IMR-90 (cell line): ENCODE results near the gene SYPL1. TPM values are rescaled to one million over a fixed set of nuclear protein-coding genes. Genes with fewer than 3 reads are reported as not detected.

Experiments
- ATAC-seq: fragments of 200-7000 bp; cut with Tn5 transposase; 2 replicates; pipeline ENCODE4 v1.9.1; 2020; ENCODE audit warnings: low read depth, mild to moderate bottlenecking, moderate library complexity
- BruUV-seq: library from RNA; stranded (reverse); fragments of 400-500 nt; replicated peaks from 2 replicates; lab custom pipeline; 2021; lab: Mats Ljungman, UMichigan
- CTCF ChIA-PET: fragments of 300-600 bp; formaldehyde crosslinking; extraction: SDS; loops from one replicate; lab custom pipeline; 2021; ENCODE audit warnings: antibody characterized with exemption; lab: Yijun Ruan, JAX
- POLR2A ChIA-PET: fragments of 300-600 bp; sonication (Branson Sonifier 250); formaldehyde crosslinking; loops from one replicate; lab custom pipeline; 2022; ENCODE audit warnings: antibody characterized with exemption; ENCODE audit not compliant: unreplicated experiment; lab: Charles Lee
- DNase-seq: peaks from one replicate; pipeline ENCODE4 v3.0.0; 2013
- H2AFZ ChIP-seq: replicated peaks from 2 replicates; pipeline ENCODE3; 2013; ENCODE audit warnings: low read length, mild to moderate bottlenecking; ENCODE audit not compliant: poor library complexity
- H2AK5ac ChIP-seq: 2 replicates; pipeline ENCODE4 v1.6.1; 2013; ENCODE audit warnings: low read depth, low read length, inconsistent platforms
- H2AK9ac ChIP-seq: replicated peaks from 2 replicates; pipeline ENCODE3; 2013; ENCODE audit warnings: mild to moderate bottlenecking, low read depth, low read length, moderate library complexity; ENCODE audit not compliant: poor library complexity
- H2BK120ac ChIP-seq: 2 replicates; pipeline ENCODE4 v1.6.1; 2013; ENCODE audit warnings: low read depth, low read length, inconsistent platforms
- H2BK15ac ChIP-seq: 3 replicates; pipeline ENCODE4 v1.6.1; 2013; ENCODE audit warnings: low read depth, low read length, inconsistent platforms
- H2BK20ac ChIP-seq: 2 replicates; pipeline ENCODE4 v1.6.1; 2013; ENCODE audit warnings: low read depth, mild to moderate bottlenecking, inconsistent platforms, low read length, moderate library complexity
- H2BK5ac ChIP-seq: 2 replicates; pipeline ENCODE4 v1.6.1; 2013; ENCODE audit warnings: mild to moderate bottlenecking, low read depth, low read length, inconsistent platforms; ENCODE audit not compliant: poor library complexity, severe bottlenecking
- H3K14ac ChIP-seq: replicated peaks from 2 replicates; pipeline ENCODE4 v1.6.1; 2013; ENCODE audit warnings: low read depth, low read length, inconsistent platforms
- H3K18ac ChIP-seq: 2 replicates; pipeline ENCODE4 v1.6.1; 2013; ENCODE audit warnings: low read depth, low read length, control low read depth
- H3K23ac ChIP-seq: 2 replicates; pipeline ENCODE4 v1.6.1; 2013; ENCODE audit warnings: low read depth, low read length, inconsistent platforms
- H3K27ac ChIP-seq: 2 replicates; pipeline ENCODE4 v1.5.1; 2013; ENCODE audit warnings: mild to moderate bottlenecking, control low read depth, low read length; ENCODE audit not compliant: insufficient read depth
- H3K27me3 ChIP-seq: 2 replicates; pipeline ENCODE4 v1.6.1; 2013; ENCODE audit warnings: low read length; ENCODE audit not compliant: control insufficient read depth, insufficient read depth
- H3K36me3 ChIP-seq: 2 replicates; pipeline ENCODE4 v1.6.1; 2013; ENCODE audit warnings: low read length, mixed read lengths; ENCODE audit not compliant: control insufficient read depth, insufficient read depth
- H3K4ac ChIP-seq: 2 replicates; pipeline ENCODE4 v1.6.1; 2013; ENCODE audit warnings: low read depth, low read length, inconsistent platforms
- H3K4me1 ChIP-seq: 2 replicates; pipeline ENCODE4 v1.6.1; 2013; ENCODE audit warnings: low read length, mixed read lengths; ENCODE audit not compliant: control insufficient read depth, insufficient read depth
- H3K4me2 ChIP-seq: 2 replicates; pipeline ENCODE4 v1.6.1; 2013; ENCODE audit warnings: low read depth, mild to moderate bottlenecking, control low read depth, low read length, moderate library complexity
- H3K4me3 ChIP-seq: 2 replicates; pipeline ENCODE4 v1.5.1; 2013; ENCODE audit warnings: low read depth, mild to moderate bottlenecking, control low read depth, low read length, moderate library complexity; ENCODE audit not compliant: insufficient read depth
- H3K56ac ChIP-seq: 2 replicates; pipeline ENCODE4 v1.6.1; 2013; ENCODE audit warnings: low read length, inconsistent platforms; ENCODE audit not compliant: insufficient read depth; ENCODE audit errors: extremely low read depth
- H3K79me1 ChIP-seq, 2 experiments: 2 replicates each; pipeline ENCODE4 v1.6.1; 2013; ENCODE audit warnings: low read length in 2 of 2, inconsistent platforms in 1 of 2, low read depth in 1 of 2
- H3K9ac ChIP-seq: 2 replicates; pipeline ENCODE4 v1.6.1; 2013; ENCODE audit warnings: low read depth, low read length, control low read depth
- H3K9me1 ChIP-seq: 2 replicates; pipeline ENCODE4 v1.6.1; 2013; ENCODE audit warnings: low read length, inconsistent platforms; ENCODE audit not compliant: insufficient read depth
- H3K9me3 ChIP-seq: 2 replicates; pipeline ENCODE4 v1.6.1; 2013; ENCODE audit warnings: low read length; ENCODE audit not compliant: control insufficient read depth, insufficient read depth
- H4K20me1 ChIP-seq: 2 replicates; pipeline ENCODE4 v1.6.1; 2013; ENCODE audit warnings: low read length, inconsistent platforms; ENCODE audit not compliant: insufficient read depth
- H4K5ac ChIP-seq: 2 replicates; pipeline ENCODE4 v1.6.1; 2013; ENCODE audit warnings: mild to moderate bottlenecking, low read depth, low read length, control low read depth
- H4K8ac ChIP-seq, 2 experiments: 2 replicates each; pipeline ENCODE4 v1.6.1; 2013; ENCODE audit warnings: low read depth in 2 of 2, low read length in 2 of 2, control low read depth in 1 of 2, inconsistent platforms in 1 of 2
- H4K91ac ChIP-seq: 2 replicates; pipeline ENCODE4 v1.6.1; 2013; ENCODE audit warnings: low read depth, low read length, inconsistent platforms; ENCODE audit not compliant: insufficient read depth
- BHLHE40 ChIP-seq: fragments of 150-350 bp; IDR thresholded peaks from 2 replicates; pipeline ENCODE4 v1.6.1; 2016; ENCODE audit warnings: mild to moderate bottlenecking, low read depth, low read length
- CEBPB ChIP-seq: IDR thresholded peaks from 2 replicates; pipeline ENCODE4 v1.6.1; 2012; ENCODE audit warnings: low read depth, low read length, improper control_type of control experiment
- CHD1 ChIP-seq: IDR thresholded peaks from 2 replicates; pipeline ENCODE4 v1.6.1; 2012; ENCODE audit warnings: low read depth, low read length, improper control_type of control experiment
- FOS ChIP-seq: fragments of 150-350 bp; IDR thresholded peaks from 2 replicates; pipeline ENCODE4 v1.6.1; 2016; ENCODE audit warnings: low read depth, low read length
- MAFK ChIP-seq: IDR thresholded peaks from 2 replicates; pipeline ENCODE4 v1.6.1; 2012; ENCODE audit warnings: low read depth, low read length, improper control_type of control experiment
- MAZ ChIP-seq: IDR thresholded peaks from 2 replicates; pipeline ENCODE4 v1.6.1; 2012; ENCODE audit warnings: low read depth, mild to moderate bottlenecking, low read length, improper control_type of control experiment, moderate library complexity, borderline replicate concordance
- MXI1 ChIP-seq: IDR thresholded peaks from 2 replicates; pipeline ENCODE4 v1.6.1; 2012; ENCODE audit warnings: low read depth, mild to moderate bottlenecking, low read length, moderate library complexity, borderline replicate concordance
- NFE2L2 ChIP-seq: fragments of 150-350 bp; IDR thresholded peaks from 2 replicates; pipeline ENCODE4 v1.6.1; 2016; ENCODE audit warnings: low read depth, mild to moderate bottlenecking, low read length
- POLR2A ChIP-seq: IDR thresholded peaks from 2 replicates; pipeline ENCODE4 v1.6.1; 2012; ENCODE audit warnings: mild to moderate bottlenecking, low read depth, low read length
- RAD21 ChIP-seq: IDR thresholded peaks from 2 replicates; pipeline ENCODE4 v1.6.1; 2012; ENCODE audit warnings: low read length, improper control_type of control experiment
- RCOR1 ChIP-seq: IDR thresholded peaks from 2 replicates; pipeline ENCODE4 v1.6.1; 2012; ENCODE audit warnings: mild to moderate bottlenecking, low read length, improper control_type of control experiment; ENCODE audit not compliant: insufficient replicate concordance
- RFX5 ChIP-seq: IDR thresholded peaks from 2 replicates; pipeline ENCODE4 v1.8.0; 2012; ENCODE audit warnings: low read depth, mild to moderate bottlenecking, low read length, moderate library complexity
- SMC3 ChIP-seq: fragments of 150-350 bp; IDR thresholded peaks from 2 replicates; pipeline ENCODE4 v1.6.1; 2016; ENCODE audit warnings: low read depth, mild to moderate bottlenecking, antibody characterized with exemption, low read length, moderate library complexity
- WGBS, 2 experiments: methylation state at CpG; one replicate each; pipeline versions ENCODE4 v1.1.5 to v1.1.7; 2013; ENCODE audit warnings: missing lambda C conversion rate in 2 of 2; ENCODE audit not compliant: insufficient read length in 1 of 2; ENCODE audit errors: extremely low coverage in 2 of 2; 5-methylcytosine and 5-hydroxymethylcytosine counted together
- dilution Hi-C: fragments of 300-500 bp; cut with HindIII; formaldehyde crosslinking; loops from one replicate; pipeline ENCODE4 v1.14.3; 2018; ENCODE audit warnings: low sequenced_read_pairs; ENCODE audit not compliant: unreplicated experiment
- in situ Hi-C: fragments of 300-500 bp; cut with MboI; formaldehyde crosslinking; loops from 3 replicates; pipeline ENCODE4 v1.14.3; 2019; ENCODE audit warnings: low sequenced_read_pairs, inconsistent platforms, mixed read lengths
- intact Hi-C: fragments of 100-400 bp; cut with micrococcal nuclease; formaldehyde crosslinking; loops from 2 replicates; pipeline ENCODE4 v1.10.0; 2022
- polyA plus RNA-seq, 3 experiments: library from polyadenylated mRNA; depleted of rRNA; stranded (reverse); fragments of >200 nt; gene quantifications; 2 replicates each; pipeline ENCODE4 v1.2.3, GENCODE V29; 2012; ENCODE audit warnings: low replicate concordance in 1 of 3
- total RNA-seq: library from RNA; depleted of rRNA; stranded (reverse); fragments of >200 nt; gene quantifications from 2 replicates; pipeline ENCODE4 v1.2.3, GENCODE V29; 2012
- TF ChIP-seq, protein P1 (sequence below): conservative IDR thresholded peaks from 2 replicates; pipeline ENCODE4 v1.5.1; 2012; ENCODE audit warnings: mild to moderate bottlenecking, low read depth, low read length, improper control_type of control experiment
- TF ChIP-seq, protein P2 (sequence below): fragments of 150-350 bp; IDR thresholded peaks from 2 replicates; pipeline ENCODE4 v1.6.1; 2017; ENCODE audit warnings: mild to moderate bottlenecking, antibody characterized with exemption, low read length, low read depth
- TF ChIP-seq, protein P3 (sequence below): fragments of 150-350 bp; IDR thresholded peaks from 2 replicates; pipeline ENCODE4 v1.6.1; 2016; ENCODE audit warnings: low read depth, mild to moderate bottlenecking, low read length, moderate library complexity, borderline replicate concordance

SYPL1 gene
- total and polyA plus RNA-seq, 2 of the 4 experiments (the other 2 are of a cell fraction), result 19.0 to 45.0 TPM

DNA sequence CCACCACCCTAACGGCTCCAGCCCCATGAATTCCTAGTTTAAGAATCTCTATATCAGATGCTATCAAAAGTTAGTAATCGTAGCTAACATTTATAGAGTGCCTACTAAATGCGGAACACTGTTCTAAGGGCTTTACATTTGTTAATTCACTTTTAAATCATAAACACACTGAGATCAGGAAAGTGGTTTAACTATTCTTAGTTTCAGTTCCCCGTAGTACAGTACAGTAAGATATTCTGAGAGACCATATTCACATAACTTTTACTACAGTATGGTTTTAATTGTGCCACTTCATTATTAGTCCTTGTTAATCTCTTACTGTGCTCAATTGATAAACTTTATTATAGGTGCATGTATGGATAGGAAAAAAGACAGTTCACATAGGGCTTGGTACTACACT, 22.5 kb downstream of the SYPL1 start:
- Histone ChIP-seq H2BK15ac (no peak overlapping the region), H3K14ac (no peak overlapping the region), H3K4me1 (no peaks in the 10 kb centered on the region), H2BK120ac (no peak overlapping the region), H3K9me3 (no peaks in the 10 kb centered on the region), H3K23ac (no peak overlapping the region), H3K9ac (no peak overlapping the region), H3K4me2 (no peak overlapping the region), H2AK9ac (no peak overlapping the region), H4K91ac (no peak overlapping the region), H4K20me1 (no peaks in the 10 kb centered on the region), H3K27ac (no peak overlapping the region), H3K27me3 (no peaks in the 10 kb centered on the region), H3K4ac (no peak overlapping the region), H3K18ac (no peak overlapping the region), H3K4me3 (no peak overlapping the region), H3K56ac (no peak overlapping the region), H4K8ac (no peak overlapping the region), H2BK20ac (no peak overlapping the region), H4K5ac (no peak overlapping the region), H3K9me1 (no peaks in the 10 kb centered on the region), H2AFZ (no peak overlapping the region), H2AK5ac (no peak overlapping the region), H2BK5ac (no peak overlapping the region), H3K36me3 (peaks cover 8% of the 10 kb centered on the region), H3K79me1 (peaks cover 0 to 3% of the 10 kb centered on the region in 2 experiments; a peak in 2 of 4 replicates)
- BruUV-seq, result no TSS peak
- dilution Hi-C loops, result no loop called here
- no peak for ATAC-seq
- no peak for DNase-seq
- TF ChIP-seq, protein P1, sequence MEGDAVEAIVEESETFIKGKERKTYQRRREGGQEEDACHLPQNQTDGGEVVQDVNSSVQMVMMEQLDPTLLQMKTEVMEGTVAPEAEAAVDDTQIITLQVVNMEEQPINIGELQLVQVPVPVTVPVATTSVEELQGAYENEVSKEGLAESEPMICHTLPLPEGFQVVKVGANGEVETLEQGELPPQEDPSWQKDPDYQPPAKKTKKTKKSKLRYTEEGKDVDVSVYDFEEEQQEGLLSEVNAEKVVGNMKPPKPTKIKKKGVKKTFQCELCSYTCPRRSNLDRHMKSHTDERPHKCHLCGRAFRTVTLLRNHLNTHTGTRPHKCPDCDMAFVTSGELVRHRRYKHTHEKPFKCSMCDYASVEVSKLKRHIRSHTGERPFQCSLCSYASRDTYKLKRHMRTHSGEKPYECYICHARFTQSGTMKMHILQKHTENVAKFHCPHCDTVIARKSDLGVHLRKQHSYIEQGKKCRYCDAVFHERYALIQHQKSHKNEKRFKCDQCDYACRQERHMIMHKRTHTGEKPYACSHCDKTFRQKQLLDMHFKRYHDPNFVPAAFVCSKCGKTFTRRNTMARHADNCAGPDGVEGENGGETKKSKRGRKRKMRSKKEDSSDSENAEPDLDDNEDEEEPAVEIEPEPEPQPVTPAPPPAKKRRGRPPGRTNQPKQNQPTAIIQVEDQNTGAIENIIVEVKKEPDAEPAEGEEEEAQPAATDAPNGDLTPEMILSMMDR, result no peak
- no peak for TF ChIP-seq CEBPB
- TF ChIP-seq RFX5, result no peak
- TF ChIP-seq, protein P2, sequence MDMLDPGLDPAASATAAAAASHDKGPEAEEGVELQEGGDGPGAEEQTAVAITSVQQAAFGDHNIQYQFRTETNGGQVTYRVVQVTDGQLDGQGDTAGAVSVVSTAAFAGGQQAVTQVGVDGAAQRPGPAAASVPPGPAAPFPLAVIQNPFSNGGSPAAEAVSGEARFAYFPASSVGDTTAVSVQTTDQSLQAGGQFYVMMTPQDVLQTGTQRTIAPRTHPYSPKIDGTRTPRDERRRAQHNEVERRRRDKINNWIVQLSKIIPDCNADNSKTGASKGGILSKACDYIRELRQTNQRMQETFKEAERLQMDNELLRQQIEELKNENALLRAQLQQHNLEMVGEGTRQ, result no peak
- no peak for TF ChIP-seq MAFK
- TF ChIP-seq RCOR1, result no peak
- no peak for TF ChIP-seq POLR2A
- no peak for TF ChIP-seq MXI1
- TF ChIP-seq CHD1, result no peak
- no peak for TF ChIP-seq MAZ
- TF ChIP-seq, protein P3, sequence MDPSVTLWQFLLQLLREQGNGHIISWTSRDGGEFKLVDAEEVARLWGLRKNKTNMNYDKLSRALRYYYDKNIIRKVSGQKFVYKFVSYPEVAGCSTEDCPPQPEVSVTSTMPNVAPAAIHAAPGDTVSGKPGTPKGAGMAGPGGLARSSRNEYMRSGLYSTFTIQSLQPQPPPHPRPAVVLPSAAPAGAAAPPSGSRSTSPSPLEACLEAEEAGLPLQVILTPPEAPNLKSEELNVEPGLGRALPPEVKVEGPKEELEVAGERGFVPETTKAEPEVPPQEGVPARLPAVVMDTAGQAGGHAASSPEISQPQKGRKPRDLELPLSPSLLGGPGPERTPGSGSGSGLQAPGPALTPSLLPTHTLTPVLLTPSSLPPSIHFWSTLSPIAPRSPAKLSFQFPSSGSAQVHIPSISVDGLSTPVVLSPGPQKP, result no peak
- no peak for TF ChIP-seq RAD21
- no peak for TF ChIP-seq BHLHE40
- TF ChIP-seq SMC3, result no peak
- TF ChIP-seq NFE2L2, result no peak
- no peak for TF ChIP-seq FOS
- 71% methylated on average over 1 of the region's 4 CpGs; no CpG with 5 or more reads in 1 of the 2 experiments for WGBS, 2 experiments
- ChIA-PET CTCF (no interaction called here), POLR2A (no interaction called here)
- in situ Hi-C loops, result no loop called here
- intact Hi-C loops, result no loop called here
